Stimulated activated CD4-positive, alpha-beta T cell treated with anti-CD3 and anti-CD28 coated beads, Interleukin-1b, Interleukin-23, amount 100 ng/mL, for 48 hours (primary cell): ENCODE measurements around the gene GPR32.
"Not testable (repeated sequence)": the region's sequence is repeated elsewhere in the genome, so short reads cannot be mapped to it uniquely, and the experiment has no call there.

Experiments used
- DNase-seq: peaks from one replicate; pipeline ENCODE4 v3.0.0-alpha.2; 2020

GPR32 gene

DNA sequence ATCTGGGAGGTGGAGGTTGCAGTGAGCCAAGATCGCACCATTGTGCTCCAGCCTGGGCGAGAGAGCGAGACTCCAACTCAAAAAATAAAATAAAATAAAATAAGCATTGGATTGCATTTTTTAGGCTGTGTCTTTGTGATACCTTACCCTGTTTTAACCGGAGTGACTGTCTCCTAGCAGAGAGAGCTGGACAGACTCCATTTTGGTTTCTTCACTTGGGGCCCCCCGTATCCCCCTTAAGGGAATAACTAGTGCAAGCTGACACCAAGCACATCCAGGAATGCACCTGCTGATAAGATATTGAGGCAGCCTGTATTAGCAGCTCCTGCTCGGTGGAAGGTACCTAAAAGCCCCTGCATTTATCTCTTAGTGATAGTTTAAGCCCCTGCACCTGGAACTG, 20.8 kb upstream of the GPR32 start:
- DNase-seq, result no peak

DNA sequence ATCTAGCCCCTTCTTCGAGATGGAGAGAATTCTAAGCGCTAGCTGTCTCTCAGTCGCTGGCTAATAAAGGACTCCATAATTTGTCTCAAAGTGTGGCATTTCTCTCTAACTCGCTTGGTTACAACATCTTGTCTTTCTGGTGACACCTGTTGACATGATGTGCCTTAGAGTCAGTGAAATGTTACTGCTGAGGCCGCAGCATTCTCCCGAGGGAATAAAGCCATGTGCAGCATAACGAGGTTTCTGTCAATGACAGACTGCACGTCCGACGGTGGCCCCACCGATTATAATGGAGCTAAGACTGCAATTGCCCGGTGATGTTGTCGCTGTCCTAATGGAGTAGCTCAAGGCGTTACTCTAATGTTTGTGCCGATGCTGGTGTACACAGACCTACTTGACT, 20.3 kb upstream of the GPR32 start:
- DNase-seq, result no peak

DNA sequence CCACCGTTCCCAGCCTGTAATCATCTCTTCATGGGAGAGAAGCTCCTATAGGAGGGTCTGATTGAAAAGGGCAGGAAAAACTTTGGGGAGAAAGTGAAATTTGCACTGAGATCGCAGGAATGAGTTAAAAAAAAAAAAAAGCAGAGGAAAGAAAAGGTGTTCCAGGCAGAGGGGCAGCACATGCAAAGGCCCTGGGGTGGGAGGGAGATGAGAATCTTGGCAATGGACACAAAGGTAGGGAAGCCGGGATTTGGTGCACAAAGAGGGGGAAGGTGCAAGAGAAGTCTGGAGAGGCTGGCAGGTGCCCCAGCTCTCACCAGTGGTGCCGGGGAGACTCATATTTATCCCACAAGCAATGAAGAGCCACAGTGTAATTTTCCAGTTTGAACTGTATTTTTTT, 16.4 kb upstream of the GPR32 start:
- no peak for DNase-seq

DNA sequence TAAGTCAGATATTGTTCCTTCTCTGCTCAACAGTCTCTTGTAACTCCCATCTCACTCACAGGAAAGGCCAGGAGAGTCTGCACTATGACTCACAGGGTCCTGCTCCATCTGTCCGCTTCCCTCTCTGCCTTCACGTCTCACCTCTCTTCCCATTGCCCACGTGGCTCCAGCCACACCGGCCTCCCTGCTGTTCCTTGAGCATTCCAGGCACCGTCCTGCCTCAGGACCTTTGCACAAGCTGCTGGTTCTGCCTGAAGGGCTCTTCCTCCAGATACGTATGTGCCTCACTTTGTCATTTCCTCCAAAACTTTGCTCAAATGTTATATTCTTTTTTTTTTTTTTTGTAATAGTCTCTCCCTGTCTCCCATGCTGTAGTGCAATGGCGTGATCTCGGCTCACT, 14.0 kb upstream of the GPR32 start:
- not testable (repeated sequence) for DNase-seq

DNA sequence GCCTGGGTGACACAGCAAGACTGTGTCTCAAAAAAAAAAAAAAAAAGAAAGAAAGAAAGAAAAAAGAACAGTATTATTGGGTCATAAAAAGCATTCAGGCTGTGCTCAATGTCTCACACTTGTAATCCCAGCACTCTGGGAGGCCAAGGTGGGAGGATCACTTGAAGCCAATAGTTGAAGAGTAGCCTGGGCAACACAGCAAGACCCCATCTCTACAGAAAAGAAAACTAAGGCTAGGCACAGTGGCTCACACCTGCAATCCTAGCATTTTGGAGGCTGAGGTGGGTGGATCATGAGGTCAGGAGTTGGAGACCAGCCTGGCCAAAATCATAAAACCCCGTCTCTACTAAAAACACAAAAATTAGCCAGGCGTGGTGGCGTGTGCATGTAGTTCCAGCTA, 12.6 kb upstream of the GPR32 start:
- DNase-seq, result not testable (repeated sequence)

DNA sequence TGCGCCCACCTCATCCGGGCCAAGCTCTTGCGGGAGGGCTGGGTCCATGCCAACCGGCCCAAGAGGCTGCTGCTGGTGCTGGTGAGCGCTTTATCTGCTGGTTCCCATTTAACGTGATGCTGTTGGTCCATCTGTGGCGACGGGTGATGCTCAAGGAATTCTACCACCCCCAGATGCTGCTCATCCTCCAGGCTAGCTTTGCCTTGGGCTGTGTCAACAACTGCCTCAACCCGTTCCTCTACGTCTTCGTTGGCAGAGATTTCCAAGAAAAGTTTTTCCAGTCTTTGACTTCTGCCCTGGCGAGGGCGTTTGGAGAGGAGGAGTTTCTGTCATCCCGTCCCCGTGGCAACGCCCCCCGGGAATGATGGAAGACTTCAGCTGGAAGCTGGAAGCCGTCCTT, 11.2 kb upstream of the GPR32 start:
- not testable (repeated sequence) for DNase-seq

DNA sequence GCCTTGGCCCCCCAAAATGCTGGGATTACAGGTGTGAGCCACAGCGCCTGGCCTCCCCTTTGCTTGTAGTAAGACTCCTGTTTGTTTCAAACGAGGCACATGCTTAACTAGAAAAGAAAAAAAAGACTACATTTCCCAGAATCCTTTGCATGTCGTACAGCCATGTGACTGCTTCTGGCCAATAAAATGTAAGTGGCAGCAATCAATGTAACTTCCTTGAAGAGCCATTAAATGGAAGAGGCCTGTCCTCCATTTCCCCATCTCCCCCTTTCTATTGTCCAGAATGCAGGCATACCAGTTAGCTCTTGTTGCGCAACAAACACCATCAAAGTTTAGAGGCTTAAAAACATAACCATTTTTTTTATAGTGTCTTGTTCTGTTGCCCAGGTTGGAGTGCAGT, 10.4 kb upstream of the GPR32 start:
- DNase-seq, result no peak

DNA sequence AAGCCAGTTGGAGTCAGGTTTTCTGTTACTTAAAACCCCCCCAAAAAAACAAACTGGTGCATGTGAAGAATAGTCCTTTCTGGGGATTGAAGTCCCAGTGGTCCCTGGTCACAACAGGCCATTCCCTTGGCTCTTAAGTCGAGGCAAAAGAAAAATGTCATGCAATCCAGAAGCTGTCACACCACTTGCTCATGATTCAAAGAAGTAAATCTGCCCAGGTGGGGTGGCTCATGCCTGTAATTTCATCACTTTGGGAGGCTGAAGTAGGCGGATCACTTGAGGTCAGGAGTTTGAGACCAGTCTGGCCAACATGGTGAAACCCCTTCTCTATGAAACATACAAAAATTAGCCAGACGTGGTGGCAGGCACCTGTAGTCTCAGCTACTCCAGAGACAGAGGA, 8.8 kb upstream of the GPR32 start:
- DNase-seq, result not testable (repeated sequence)

DNA sequence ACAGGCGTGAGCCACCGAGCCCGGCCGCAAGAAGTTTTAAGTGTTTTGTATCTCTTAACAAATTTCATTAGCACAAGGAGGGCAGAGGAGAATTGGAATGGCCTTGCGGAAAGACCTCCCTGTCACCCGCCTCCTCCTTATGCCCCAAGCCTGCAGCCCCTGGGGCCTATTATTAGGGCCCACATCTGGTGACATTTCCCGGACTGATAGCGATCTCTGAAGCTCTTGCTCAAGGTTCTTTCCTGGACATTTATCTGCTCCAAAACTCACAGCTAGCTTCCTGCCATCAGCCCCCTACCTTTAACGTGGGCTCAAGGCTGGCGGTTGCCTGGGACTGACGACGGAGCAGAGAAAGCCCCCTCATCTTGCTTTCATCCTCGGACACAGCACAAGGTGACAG, 6.7 kb upstream of the GPR32 start:
- not testable (repeated sequence) for DNase-seq

DNA sequence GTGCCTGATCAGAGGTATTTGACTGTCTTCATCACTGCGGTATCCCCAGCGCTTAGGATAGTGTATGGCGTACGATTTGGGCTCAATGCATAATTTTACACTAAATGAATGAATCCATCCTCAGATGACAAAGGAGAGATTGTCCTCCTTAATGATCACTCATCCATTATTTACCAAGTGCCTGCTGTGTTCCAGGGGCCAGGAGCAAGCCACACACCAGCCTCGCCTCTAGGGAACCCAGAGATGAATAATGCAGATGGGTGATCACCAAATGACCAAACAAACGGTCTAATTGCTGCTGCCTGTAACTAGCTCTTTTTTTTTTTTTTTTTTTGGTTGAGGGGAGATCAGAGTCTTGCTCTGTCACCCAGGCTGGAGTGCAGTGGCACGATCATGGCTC, 5.9 kb upstream of the GPR32 start:
- no peak for DNase-seq

DNA sequence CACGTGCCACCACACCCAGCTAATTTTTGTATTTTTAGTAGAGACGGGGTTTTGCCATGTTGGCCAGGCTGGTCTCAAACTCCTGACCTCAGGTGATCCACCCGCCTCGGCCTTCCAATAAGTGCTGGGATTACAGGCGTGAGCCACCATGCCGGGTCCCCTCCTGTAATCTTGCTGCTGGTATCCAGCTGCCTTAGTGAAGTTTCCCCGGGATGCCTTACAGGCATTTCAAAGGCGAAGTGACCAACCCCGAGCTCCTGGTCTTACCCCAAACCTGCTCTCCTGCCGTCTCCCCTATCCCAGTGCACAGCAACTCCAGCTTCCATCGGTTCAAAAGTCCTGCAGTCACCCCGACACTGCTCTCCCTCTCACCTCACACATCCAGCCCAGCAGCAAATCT, 3.5 kb upstream of the GPR32 start:
- not testable (repeated sequence) for DNase-seq

DNA sequence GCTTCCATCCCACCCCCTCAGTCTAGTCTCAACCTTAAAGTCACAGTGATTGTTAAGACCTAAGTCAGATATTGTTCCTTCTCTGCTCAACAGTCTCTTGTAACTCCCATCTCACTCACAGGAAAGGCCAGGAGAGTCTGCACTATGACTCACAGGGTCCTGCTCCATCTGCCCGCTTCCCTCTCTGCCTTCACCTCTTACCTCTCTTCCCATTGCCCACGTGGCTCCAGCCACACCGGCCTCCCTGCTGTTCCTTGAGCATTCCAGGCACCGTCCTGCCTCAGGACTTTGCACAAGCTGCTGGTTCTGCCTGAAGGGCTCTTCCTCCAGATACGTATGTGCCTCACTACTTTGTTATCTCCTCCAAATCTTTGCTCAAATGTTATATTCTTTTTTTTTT, 3.0 kb upstream of the GPR32 start:
- not testable (repeated sequence) for DNase-seq

DNA sequence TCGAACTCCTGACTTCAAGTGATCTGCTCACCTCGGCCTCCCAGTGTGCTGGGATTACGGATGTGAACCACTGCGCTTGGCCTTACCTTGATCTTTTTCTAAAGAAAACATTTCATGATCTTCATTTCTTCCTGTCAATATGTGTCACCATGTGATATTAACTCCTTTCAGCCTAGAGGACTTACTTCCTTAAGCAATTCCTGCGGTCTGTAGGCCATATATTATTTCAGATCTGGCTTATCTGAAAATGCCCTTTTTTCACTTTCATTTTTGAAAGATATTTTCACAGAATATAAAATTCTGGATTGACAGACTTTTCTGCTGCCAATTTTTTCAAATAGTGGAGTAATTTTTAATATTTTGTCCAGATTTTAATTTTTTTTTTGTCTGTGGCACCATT, 2.0 kb upstream of the GPR32 start:
- no peak for DNase-seq

DNA sequence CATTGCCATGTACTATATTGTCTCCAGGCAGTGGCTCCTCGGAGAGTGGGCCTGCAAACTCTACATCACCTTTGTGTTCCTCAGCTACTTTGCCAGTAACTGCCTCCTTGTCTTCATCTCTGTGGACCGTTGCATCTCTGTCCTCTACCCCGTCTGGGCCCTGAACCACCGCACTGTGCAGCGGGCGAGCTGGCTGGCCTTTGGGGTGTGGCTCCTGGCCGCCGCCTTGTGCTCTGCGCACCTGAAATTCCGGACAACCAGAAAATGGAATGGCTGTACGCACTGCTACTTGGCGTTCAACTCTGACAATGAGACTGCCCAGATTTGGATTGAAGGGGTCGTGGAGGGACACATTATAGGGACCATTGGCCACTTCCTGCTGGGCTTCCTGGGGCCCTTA, 624 bp downstream of the GPR32 start:
- DNase-seq, result no peak

DNA sequence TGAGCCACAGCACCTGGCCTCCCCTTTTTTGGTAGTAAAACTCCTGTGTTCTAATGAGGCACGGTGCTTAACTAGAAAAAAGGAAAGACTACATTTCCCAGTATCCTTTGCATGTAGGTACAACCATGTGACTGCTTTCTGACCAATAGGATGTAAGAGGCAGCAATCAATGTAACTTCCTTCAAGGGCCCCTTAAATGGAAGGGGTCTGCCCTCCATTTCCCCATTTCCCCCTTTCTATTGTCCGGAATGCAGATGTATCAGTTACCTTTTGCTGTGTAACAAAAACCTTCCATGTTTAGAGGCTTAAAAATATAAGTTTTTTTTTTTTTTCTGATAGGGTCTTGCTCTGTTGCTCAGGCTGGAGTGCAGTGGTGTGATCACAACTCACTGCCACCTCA, 2.2 kb downstream of the GPR32 start:
- no peak for DNase-seq

DNA sequence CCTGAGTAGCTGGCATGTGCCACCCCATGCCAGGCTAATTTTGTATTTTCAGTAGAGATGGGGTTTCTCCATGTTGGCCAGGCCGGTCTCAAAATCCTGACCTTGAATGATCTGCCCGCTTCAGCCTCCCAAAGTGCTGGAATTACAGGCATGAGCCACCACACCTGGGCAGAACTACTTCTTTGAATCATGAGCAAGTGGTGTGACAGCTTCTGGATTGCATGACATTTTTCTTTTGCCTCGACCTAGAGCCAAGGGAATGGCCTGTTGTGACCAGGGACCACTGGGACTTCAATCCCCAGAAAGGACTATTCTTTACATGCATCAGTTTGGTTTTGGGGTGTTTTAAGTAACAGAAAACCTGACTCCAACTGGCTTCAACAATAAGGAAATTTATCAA, 2.6 kb downstream of the GPR32 start:
- not testable (repeated sequence) for DNase-seq

DNA sequence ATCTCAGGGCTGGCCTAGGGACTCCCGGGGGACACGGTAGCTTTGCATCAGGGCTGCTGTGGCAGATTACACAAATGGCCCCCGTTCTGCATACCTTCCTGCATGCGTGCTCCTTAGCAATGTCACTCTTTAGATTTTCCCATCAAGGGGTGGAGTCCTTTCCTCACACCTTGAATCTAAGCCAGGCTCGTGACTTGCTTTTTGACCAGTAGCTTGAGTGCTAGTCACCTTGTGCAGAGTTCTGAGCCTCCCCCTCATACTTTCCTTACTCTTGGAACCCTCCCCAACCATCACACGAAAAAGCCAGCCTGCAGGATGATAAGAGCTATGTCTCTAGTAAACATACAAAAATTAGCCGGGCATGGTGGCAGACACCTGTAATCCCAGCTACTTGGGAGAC, 3.2 kb downstream of the GPR32 start:
- not testable (repeated sequence) for DNase-seq

DNA sequence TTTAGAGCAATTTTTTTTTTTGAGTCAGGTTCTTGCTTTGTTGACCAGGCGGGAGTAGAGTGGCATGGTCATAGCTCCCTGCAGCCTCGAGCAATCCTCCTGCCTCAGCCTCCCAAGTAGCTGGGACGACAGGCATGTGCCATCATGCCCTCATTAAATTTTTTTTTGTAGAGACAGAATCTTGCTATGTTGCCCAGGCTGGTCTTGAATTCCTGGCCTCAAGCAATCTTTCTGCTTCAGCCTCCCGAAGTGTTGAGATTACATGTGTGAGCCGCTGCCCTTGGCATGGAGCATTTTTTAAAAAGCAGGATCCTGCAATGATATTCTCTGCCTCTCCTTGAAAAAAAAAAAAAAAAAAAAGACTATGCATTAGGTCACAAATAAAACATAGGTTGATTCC, 5.9 kb downstream of the GPR32 start:
- no peak for DNase-seq

DNA sequence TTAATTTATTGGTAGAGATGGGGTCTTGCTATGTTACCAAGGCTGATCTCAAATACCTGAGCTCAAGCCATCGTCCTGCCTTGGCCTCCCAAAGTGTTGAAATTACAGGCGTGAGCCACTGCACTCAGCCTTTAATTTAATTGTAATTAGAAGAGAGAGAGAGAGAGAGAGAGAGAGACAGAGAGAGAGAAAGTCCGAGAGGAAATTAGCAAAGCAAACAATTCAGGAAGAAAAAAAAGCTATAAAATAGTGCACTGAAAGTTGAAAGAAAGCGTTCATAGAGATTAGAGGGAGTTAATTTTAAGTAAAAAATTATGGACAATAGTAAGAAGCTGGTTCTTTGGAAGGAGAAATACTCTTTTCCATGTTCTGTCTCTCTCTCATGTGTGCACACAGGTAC, 7.0 kb downstream of the GPR32 start:
- DNase-seq, result no peak

DNA sequence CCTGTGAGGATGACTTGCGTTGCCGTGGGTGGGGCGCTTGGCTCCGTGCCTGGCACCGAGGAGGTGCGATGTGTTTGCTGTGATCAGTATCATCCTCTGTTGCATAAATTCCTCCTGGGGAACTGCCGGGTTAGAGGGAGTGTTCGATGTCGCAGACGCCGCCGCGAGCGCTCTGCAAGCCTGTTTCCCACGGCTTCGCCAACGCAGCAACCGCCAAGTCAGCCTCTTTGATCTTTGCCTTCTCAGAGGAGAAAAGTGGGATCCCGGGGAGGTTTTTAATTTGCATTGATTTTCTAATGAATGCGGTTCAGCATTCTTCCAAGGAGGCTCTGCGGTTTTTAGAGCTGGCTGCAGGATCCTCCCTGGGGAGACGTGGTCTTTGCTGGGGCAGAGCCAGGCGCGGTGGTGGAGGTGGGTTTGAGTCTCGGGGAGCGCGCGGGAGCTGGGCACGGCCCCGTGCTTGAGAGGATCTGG, 7.6 kb downstream of the GPR32 start:
- no peak for DNase-seq

DNA sequence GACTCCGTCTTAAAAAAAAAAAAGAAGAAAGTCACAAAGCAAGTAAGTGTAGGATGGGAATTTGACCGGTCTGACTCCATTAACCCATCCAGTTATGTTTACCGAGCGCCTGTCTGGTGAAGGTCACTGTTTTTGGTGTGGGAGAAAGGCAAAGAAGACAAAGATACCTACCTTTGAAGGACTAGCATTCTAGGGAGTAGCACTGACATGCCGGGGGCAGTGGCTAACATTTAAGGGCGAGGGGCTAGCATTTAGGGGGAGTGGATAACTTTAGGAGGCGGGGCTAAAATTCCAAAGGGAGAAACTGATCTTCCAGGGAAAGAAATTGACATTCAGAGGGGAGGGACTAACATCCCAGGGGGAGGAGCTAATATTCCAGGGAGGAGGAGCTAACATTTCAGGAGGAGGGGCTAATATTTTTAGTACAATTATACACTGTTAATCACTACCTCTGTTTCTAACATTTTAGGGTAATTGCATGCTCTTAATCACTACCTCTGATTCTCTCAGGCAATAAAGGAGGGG, 8.7 kb downstream of the GPR32 start:
- no peak for DNase-seq

DNA sequence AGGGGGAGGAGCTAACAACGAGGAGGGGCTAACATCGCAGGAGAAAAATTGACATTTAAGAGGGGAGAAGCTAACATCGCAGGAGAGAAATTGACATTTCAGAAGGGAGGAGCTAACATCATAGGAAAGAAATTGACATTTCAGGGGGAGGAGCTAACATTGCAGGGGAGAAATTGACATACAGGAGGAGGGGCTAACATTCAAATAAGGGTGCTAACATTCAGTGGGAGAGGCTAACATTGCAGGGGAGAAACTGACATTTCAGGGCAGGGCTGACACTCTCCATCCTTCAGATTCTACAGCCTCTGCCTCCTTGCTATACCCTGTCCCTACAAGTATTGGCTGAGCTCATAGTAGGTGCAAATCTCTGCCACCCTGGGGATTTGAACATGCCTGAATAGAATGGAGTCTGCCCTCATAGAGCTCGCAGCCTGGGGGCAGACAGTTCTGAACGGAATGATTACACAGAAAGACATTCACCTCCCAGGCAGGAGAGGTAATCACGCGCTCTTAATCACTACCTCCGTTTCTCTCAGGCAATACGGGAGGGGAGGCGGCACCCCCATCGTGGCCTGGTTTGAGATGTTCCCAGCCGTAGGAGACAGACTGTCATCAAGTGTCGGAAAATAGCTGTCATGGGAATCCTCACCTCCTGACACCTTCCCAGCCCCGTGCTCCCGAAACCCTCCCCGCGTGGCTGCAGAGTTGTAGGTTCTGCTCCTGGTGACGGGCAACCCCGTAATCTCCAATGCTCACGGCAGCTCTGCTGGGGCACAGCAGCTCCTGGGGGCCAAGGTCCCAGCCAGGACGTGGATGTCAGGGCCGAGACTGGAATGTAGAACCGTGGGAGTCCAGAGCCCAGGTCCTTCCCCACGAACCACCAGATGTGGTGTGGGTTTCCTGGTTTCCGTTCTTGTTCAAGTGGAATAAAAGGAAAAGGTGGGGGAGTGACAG, 9.5 kb downstream of the GPR32 start:
- no peak for DNase-seq

DNA sequence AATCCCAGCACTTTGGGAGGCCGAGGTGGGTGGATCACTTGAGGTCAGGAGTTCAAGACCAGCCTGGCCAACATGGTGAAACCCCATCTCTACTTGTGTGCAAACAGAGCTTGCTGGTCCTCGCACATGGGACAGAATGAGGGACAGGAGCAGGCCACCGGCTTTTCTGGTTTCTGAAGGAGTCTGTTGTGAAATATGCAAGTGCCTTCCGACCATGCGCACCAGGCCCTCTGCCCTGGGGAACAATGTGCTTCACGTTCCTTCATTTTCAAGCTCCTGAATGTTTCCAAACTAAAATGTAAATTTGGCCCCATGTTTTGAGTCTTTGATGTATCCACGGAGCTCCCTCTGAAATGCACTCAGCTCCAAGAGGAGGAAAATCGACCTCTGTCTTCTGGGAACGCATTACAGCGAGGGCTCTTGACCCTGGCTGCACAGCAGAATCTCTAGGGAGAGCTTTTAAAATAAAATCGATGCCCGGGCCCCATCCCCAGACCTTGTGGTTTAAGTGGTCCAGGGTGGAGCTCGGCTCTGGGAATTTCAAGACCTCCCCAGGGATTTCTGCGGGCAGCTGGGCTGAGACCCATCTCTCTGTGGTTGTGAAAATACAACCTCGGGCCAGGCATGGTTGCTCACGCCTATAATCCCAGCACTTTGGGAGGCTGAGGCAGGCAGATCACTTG, 10.6 kb downstream of the GPR32 start:
- no peak for DNase-seq

DNA sequence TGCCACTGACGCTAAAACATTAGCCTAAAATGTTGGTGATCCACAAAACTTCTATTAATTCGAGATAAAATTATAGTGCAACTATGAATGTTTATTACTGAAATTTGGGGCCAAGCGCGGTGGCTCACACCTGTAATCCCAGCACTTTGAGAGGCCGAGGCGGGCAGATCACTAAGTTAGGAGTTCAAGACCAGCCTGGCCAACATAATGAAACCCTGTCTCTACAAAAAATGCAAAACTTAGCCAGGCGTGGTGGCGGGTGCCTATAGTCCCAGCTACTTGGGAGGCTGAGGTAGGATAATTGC, 13.5 kb downstream of the GPR32 start:
- DNase-seq, result not testable (repeated sequence)
